Brain microvascular endothelial cell (primary cell): ENCODE data around the gene TPSB2.
"Not testable (repeated sequence)": the region's sequence is repeated elsewhere in the genome, so short reads cannot be mapped to it uniquely, and the experiment has no call there.

Experiments used
- DNase-seq: peaks from one replicate; pipeline ENCODE4 v3.0.0-alpha.2; 2020
- H3K27ac ChIP-seq: fragments of 250-450 bp; sonication (Bioruptor Pico); 2 replicates; pipeline ENCODE4 v1.5.1; 2020; ENCODE audit warnings: mild to moderate bottlenecking, moderate library complexity
- H3K27me3 ChIP-seq: fragments of 250-450 bp; sonication (Bioruptor Pico); replicated peaks from 2 replicates; pipeline ENCODE4 v1.5.1; 2020; ENCODE audit warnings: mild to moderate bottlenecking
- H3K36me3 ChIP-seq: fragments of 250-450 bp; sonication (Bioruptor Pico); replicated peaks from 2 replicates; pipeline ENCODE4 v1.5.1; 2020; ENCODE audit warnings: mild to moderate bottlenecking
- H3K4me3 ChIP-seq: 2 replicates; pipeline ENCODE4 v1.5.1; 2011; ENCODE audit warnings: low read depth, mild to moderate bottlenecking, control low read depth, low read length, moderate library complexity
- in situ Hi-C: cut with HindIII; loops from 2 replicates; pipeline ENCODE4 v1.10.0; 2017; ENCODE audit warnings: low sequenced_read_pairs, low pct_ligation_motif_present
- TF ChIP-seq, protein P1 (sequence below): IDR thresholded peaks from 2 replicates; pipeline ENCODE4 v1.5.1; 2011; ENCODE audit warnings: low read depth, mild to moderate bottlenecking, moderate library complexity, low read length, control low read depth, inconsistent platforms; ENCODE audit errors: missing control alignments

TPSB2 gene

DNA sequence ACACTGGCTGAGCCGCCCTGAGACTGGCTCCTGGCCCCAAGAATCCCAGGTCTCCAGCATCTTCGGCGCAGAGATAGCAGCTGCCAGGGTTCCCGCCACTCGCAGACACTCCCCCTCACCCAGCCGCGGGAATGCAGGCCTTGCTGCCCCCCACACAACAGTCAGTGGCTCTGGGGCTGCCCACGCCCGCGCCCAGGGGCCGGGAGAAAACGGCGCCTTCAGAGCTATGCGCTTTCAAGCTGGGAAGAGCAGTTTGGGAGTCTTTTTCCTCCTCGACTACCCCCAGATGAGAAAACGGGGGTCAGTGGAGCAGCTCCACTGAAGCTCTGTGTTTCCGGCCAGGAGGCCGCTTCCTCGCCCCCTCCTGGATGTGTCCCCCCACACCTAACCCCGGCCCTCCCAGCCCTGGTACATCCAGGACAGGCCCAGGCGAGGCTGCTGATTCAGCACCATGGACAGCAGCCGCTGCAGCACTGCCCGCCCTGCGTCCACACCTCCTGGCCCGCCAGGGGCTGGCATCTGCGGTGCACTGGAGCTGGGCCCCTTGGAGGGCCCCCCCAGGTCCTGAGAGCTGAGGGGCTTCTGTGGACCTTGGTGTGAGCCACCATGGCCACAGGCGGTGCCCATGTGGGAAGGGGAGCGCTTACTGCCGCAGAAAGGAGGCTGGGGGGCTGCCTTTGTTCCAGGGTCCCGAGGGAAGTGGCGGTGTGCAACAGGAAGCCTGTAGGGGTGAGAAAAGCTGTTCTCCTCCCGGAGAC is 41.4 kb downstream of the TPSB2 start:
- H3K27ac ChIP-seq, result no peak overlapping the region
- DNase-seq, result no peak
- in situ Hi-C loops, result no loop called here
- H3K4me3 ChIP-seq, result no peak overlapping the region
- no peaks in the 10 kb centered on the region for H3K36me3 ChIP-seq
- H3K27me3 ChIP-seq, result no peaks in the 10 kb centered on the region
- TF ChIP-seq, protein P1, sequence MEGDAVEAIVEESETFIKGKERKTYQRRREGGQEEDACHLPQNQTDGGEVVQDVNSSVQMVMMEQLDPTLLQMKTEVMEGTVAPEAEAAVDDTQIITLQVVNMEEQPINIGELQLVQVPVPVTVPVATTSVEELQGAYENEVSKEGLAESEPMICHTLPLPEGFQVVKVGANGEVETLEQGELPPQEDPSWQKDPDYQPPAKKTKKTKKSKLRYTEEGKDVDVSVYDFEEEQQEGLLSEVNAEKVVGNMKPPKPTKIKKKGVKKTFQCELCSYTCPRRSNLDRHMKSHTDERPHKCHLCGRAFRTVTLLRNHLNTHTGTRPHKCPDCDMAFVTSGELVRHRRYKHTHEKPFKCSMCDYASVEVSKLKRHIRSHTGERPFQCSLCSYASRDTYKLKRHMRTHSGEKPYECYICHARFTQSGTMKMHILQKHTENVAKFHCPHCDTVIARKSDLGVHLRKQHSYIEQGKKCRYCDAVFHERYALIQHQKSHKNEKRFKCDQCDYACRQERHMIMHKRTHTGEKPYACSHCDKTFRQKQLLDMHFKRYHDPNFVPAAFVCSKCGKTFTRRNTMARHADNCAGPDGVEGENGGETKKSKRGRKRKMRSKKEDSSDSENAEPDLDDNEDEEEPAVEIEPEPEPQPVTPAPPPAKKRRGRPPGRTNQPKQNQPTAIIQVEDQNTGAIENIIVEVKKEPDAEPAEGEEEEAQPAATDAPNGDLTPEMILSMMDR, result no peak

DNA sequence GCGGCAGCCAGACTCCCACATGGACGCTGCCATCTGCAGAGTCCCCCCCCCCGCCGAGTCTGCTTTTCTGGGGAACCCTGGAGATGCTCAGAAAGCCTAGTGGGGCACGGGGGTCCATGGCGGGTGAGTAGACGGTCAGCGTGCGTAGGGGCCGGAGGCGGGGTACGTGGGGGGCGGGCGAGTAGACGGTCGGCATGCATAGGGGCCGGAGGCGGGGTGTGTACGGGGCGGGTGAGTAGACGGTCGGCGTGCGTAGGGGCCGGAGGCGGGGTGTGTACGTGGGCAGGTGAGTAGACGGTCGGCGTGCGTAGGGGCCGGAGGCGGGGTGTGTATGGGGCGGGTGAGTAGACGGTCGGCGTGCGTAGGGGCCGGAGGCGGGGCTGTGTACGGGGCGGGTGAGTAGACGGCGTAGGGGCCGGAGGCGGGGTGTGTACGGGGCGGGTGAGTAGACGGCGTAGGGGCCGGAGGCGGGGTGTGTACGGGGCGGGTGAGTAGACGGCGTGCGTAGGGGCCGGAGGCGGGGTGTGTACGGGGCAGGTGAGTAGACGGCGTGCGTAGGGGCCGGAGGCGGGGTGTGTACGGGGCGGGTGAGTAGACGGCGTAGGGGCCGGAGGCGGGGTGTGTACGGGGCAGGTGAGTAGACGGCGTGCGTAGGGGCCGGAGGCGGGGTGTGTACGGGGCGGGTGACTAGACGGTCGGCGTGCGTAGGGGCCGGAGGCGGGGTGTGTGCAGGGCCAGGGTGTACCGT is 44.4 kb downstream of the TPSB2 start:
- in situ Hi-C loops, result not testable (repeated sequence)

DNA sequence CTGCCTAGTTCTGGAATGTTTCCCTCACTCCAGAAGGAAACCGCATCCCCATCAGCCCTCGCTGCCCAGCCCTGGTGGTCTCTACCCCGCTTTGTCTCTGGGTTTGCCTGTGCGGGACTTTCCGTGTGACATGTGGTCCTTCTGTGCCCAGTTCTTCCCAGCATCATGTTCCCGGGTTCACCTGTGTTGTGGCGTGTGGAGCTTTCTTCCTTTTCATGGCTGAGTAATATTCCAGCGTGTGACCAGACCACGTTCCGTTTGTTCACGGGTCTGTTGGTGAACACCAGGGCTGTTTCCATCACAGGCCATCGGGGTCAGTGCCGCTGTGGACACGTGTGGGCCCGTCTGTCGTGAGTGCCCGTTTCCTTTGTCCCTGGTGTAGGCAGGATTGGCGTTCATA is 45.0 kb downstream of the TPSB2 start:
- Histone ChIP-seq H3K27ac (no peak overlapping the region), H3K4me3 (no peak overlapping the region), H3K27me3 (no peaks in the 10 kb centered on the region), H3K36me3 (no peaks in the 10 kb centered on the region)
- in situ Hi-C loops, result no loop called here
- TF ChIP-seq, protein P1, result no peak
- no peak for DNase-seq

More for the DNA sequence above, 44.4 kb downstream of the TPSB2 start:
- not testable (repeated sequence) for H3K27me3 ChIP-seq, H3K36me3 ChIP-seq, H3K27ac ChIP-seq, H3K4me3 ChIP-seq, DNase-seq

DNA sequence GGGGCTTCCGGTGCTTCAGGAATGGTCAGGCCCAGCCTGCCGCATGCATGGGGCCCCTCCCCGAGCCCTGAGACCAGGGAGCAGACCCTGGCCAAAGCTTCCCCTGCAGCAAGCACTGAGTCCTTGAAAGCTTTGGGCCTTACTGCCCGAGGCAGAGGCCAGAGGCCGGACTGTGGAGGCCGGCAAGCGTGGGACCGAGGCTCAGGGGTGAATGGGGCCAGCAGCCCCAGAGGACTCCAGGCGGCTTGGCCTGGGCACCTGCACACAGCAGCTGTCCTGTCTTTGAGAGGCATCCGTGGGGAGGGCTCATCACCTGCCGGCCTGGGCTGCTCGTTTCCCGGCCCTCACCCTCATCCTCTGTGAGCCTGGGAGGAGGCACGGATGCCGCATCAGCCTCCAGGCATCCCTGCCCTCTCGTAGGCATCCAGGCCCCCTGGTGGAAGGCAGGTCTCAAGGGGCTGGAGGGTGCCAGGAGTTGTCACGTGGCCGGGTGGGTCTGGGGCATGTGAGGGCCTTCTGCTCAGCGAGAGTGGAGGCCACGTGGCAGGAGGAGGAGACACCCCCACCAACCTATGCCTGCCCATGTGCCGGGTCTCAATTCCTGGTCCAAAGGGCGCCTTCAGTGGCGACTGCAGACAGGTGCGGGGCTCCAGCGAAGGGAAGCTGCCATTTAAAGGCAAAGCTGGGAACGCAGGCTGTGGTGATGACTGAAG is 45.7 kb downstream of the TPSB2 start:
- H3K36me3 ChIP-seq, result no peaks in the 10 kb centered on the region
- no peak overlapping the region for H3K4me3 ChIP-seq
- in situ Hi-C loops, result no loop called here
- no peak for DNase-seq
- TF ChIP-seq, protein P1, result peak; percentile 19
- H3K27me3 ChIP-seq, result no peaks in the 10 kb centered on the region
- no peak overlapping the region for H3K27ac ChIP-seq

DNA sequence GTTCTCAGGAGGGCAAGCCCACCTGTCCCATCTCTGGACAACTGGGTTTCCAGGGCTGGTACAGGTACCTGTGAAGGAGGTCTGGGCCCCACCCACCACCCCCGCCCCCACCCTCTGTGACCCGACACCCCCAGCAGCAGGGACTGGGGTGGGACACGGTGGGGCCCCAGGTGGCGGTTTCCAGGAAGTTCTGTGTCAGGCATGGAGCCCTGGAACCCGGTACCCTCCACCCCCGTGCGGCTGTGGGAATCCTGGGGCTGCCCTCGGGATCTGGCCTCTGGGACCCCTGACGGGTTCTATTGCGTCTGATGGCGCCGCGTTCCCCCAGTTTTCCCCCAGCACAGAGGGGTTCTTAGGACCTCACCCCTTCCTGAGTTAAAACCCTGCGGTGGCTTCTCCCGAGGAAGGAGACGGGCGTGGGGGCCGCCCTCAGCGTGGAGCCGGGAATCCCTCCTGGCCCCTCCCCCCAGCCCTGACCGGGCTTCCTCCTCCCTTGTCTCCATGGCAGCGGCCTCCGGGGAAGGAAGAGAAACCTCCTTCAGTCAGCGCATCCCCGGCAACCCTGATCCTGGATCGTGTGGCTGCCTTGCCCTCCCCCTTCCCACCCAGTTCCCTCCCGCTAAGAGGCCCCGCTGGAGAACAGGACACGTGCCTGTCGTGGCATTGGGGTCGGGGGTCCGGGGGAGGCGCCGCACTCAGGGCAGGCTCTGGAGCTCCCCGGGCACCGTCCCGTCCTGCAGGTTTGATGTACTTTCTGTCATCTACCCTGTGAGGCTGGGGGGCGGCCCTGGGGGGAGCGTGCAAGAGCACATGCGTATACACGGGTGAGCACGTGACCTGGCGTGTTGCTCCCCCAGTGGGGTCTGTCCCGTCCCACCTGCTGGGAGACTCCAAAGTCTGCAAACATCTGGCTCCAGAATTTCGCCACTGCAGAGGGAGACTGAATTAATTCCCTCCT is 46.8 kb downstream of the TPSB2 start:
- Histone ChIP-seq H3K27me3 (no peaks in the 10 kb centered on the region), H3K27ac (peak overlapping the region; percentile 88), H3K36me3 (no peaks in the 10 kb centered on the region), H3K4me3 (peak overlapping the region; percentile 3)
- TF ChIP-seq, protein P1, result no peak
- peak; percentile 78 for DNase-seq
- in situ Hi-C loops, result no loop called here
